Small intestine (tissue), 16 donors: ENCODE results near the gene PSMB9. TPM values are rescaled to one million over a fixed set of nuclear protein-coding genes. Genes with fewer than 3 reads are reported as not detected.
A peak's percentile ranks its signal among the peaks of the same experiment; 100 is the strongest.
"Not testable (repeated sequence)": the region's sequence is repeated elsewhere in the genome, so short reads cannot be mapped to it uniquely, and the experiment has no call there.

Source experiments
- DNase-seq, 2 donors: peaks; one replicate each; pipeline versions ENCODE4 v3.0.0 to v3.0.0-alpha.2; 2013
- FAIRE-seq: peaks from 2 replicates; lab custom pipeline; 2012; peaks lifted over from hg19 to GRCh38; lab: Jason Lieb, UNC
- H3K27ac ChIP-seq, 3 donors: one replicate each; pipeline ENCODE4 v1.5.1; 2013; ENCODE audit warnings: low read length in 2 of 3, mild to moderate bottlenecking in 2 of 3, control low read depth in 1 of 3, inconsistent platforms in 1 of 3, low read depth in 1 of 3, moderate library complexity in 1 of 3
- H3K27me3 ChIP-seq, 3 donors: one replicate each; pipeline ENCODE4 v1.6.1; 2013; ENCODE audit warnings: low read length in 3 of 3, inconsistent platforms in 1 of 3; ENCODE audit not compliant: control insufficient read depth in 3 of 3, insufficient read depth in 3 of 3
- H3K36me3 ChIP-seq, 3 donors: one replicate each; pipeline ENCODE4 v1.6.1; 2013; ENCODE audit warnings: low read length in 3 of 3, inconsistent platforms in 1 of 3, low read depth in 1 of 3, mild to moderate bottlenecking in 1 of 3, moderate library complexity in 1 of 3; ENCODE audit not compliant: control insufficient read depth in 3 of 3, insufficient read depth in 2 of 3
- H3K4me1 ChIP-seq, 3 donors: one replicate each; pipeline ENCODE4 v1.6.1; 2013; ENCODE audit warnings: low read length in 2 of 3, inconsistent platforms in 1 of 3, low read depth in 1 of 3, mild to moderate bottlenecking in 1 of 3, moderate library complexity in 1 of 3; ENCODE audit not compliant: control insufficient read depth in 3 of 3, insufficient read depth in 2 of 3
- H3K4me3 ChIP-seq, 3 donors: one replicate each; pipeline ENCODE4 v1.5.1; 2013; ENCODE audit warnings: low read length in 3 of 3, control low read depth in 1 of 3, inconsistent platforms in 1 of 3, low read depth in 1 of 3, mild to moderate bottlenecking in 1 of 3, moderate library complexity in 1 of 3
- H3K9me3 ChIP-seq, 2 donors: one replicate each; pipeline ENCODE4 v1.6.1; 2013; ENCODE audit warnings: low read depth in 1 of 2, low read length in 1 of 2; ENCODE audit not compliant: control insufficient read depth in 2 of 2, insufficient read depth in 1 of 2
- WGBS, 3 donors: extraction: QIAGEN DNeasy Blood & Tissue Kit; methylation state at CpG; one replicate each; pipeline ENCODE4 v1.1.7; 2013; 5-methylcytosine and 5-hydroxymethylcytosine counted together
- long read RNA-seq, 10 donors: transcript quantifications; one replicate each; lab custom pipeline, GENCODE V29; 2026
- polyA plus RNA-seq, 4 donors: library from polyadenylated mRNA; stranded (reverse) in 3 of 4; unstranded in 1 of 4; fragments of 200-250 nt in 3 of 4; fragments of 120-200 nt in 1 of 4; gene quantifications; one replicate each; pipeline versions ENCODE4 v1.2.1 to v1.2.3, GENCODE V29; 2013
- donor health status: healthy with polysubstance abuse.
- donor health status: control.
- donor health status: control.
- donor health status: Bipolar disorder and iron deficiency.
- donor health status: healthy.

PSMB9 gene
- polyA plus RNA-seq = 100 to 1,000 TPM in 3 of 4 donors, 10 to 100 TPM in 1; 21.4 to 224 (median 211) TPM
- long read RNA-seq, donor 1, transcript PSMB9-207 (6 exons, 782 nt) = major isoform, 29 of 63 reads
- long read RNA-seq, donor 1, partial matches to known transcripts = 22 of 63 reads
- long read RNA-seq, donor 1, other reads (novel, unspliced or antisense) = 12 of 63 reads
- long read RNA-seq, donor 2, partial matches to known transcripts = 0 of 2 reads
- long read RNA-seq, donor 2, other reads (novel, unspliced or antisense) = 0 of 2 reads
- long read RNA-seq, donor 3, transcript PSMB9-207 (6 exons, 782 nt) = major isoform, 9 of 23 reads
- long read RNA-seq, donor 3, partial matches to known transcripts = 13 of 23 reads
- long read RNA-seq, donor 3, other reads (novel, unspliced or antisense) = 0 of 23 reads
- long read RNA-seq, donor 4 = 0 reads
- long read RNA-seq, donor 5, partial matches to known transcripts = 0 of 4 reads
- long read RNA-seq, donor 5, other reads (novel, unspliced or antisense) = 0 of 4 reads
- long read RNA-seq, donor 6, transcript PSMB9-207 (6 exons, 782 nt) = major isoform, 11 of 11 reads
- long read RNA-seq, donor 6, partial matches to known transcripts = 0 of 11 reads
- long read RNA-seq, donor 6, other reads (novel, unspliced or antisense) = 0 of 11 reads
- long read RNA-seq, donor 7, transcript PSMB9-207 (6 exons, 782 nt) = major isoform, 5 of 5 reads
- long read RNA-seq, donor 7, partial matches to known transcripts = 0 of 5 reads
- long read RNA-seq, donor 7, other reads (novel, unspliced or antisense) = 0 of 5 reads
- long read RNA-seq, donor 8, partial matches to known transcripts = 0 of 1 reads
- long read RNA-seq, donor 8, other reads (novel, unspliced or antisense) = 0 of 1 reads
- long read RNA-seq, donor 9, partial matches to known transcripts = 0 of 4 reads
- long read RNA-seq, donor 9, other reads (novel, unspliced or antisense) = 0 of 4 reads
- long read RNA-seq, donor 10, transcript PSMB9-207 (6 exons, 782 nt) = major isoform, 6 of 6 reads
- long read RNA-seq, donor 10, partial matches to known transcripts = 0 of 6 reads
- long read RNA-seq, donor 10, other reads (novel, unspliced or antisense) = 0 of 6 reads

DNA sequence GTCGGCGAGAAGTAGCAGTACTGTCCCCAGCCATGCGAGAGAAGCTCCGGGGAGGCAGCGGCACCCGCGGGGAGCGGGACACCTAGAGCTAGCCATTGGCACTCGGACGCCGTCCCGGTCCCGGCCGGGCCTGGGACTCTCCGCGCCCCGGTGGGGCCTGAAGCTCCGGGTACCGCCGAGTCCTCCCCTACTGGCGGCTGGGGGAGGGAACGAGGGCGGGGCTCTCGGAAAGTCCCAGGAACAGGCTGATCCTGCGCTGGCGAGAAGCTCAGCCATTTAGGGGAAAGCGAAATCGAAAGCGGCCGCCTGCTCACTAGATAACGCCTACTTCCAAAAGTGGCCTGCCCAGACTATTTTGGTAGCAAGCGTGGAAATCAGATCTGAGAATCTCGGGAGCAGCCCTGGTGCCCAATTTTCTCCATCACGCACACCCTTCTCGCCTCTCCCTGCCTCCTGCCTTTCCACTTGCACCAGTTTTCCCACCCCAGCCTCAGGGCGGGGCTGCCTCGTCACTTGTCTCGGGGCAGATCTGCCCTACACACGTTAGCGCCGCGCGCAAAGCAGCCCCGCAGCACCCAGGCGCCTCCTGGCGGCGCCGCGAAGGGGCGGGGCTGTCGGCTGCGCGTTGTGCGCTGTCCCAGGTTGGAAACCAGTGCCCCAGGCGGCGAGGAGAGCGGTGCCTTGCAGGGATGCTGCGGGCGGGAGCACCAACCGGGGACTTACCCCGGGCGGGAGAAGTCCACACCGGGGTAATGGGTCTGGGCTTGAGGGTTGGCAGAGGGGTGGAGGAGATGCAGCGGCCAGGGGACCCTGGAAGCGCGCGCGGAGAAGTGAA is at the start of gene PSMB9, which contains the start of gene TAP1:
TSS of gene PSMB9 (plus strand) at position 652 of the 835 bp plus-strand sequence. CDS start at position 690, 38 bp downstream.
TSS of gene TAP1 (minus strand) at position 164 of the 835 bp plus-strand sequence. CDS start at position 96, 68 bp downstream.
- no peak for FAIRE-seq

GRCh38 chr6:32805404-32805803 is 48.6 kb upstream of the PSMB9 start:
- not testable (repeated sequence) for H3K9me3 ChIP-seq, FAIRE-seq

More for the DNA sequence above, at the start of gene PSMB9, which contains the start of gene TAP1:
- no peaks in the 10 kb centered on the region for H3K9me3 ChIP-seq
- H3K27me3 ChIP-seq = peaks cover 0 to 13% (median 0%) of the 10 kb centered on the region in 3 donors
- H3K4me3 ChIP-seq = peak within 1 kb of the TSS; percentile 93 to 100 (median 96)
- H3K36me3 ChIP-seq = peaks cover 13 to 26% (median 21%) of the 10 kb centered on the region in 3 donors
- H3K27ac ChIP-seq = peak within 1 kb of the TSS; percentile 97 to 100 (median 97)
- H3K4me1 ChIP-seq = peaks cover 6 to 18% (median 16%) of the 10 kb centered on the region in 3 donors
- 0% methylated on average over 60 to 68 of the region's 68 CpGs for WGBS, 3 donors
- peak; percentile 96 to 98 for DNase-seq

GRCh38 chr6:32807020-32807580 is 46.9 kb upstream of the PSMB9 start:
- Histone ChIP-seq H3K27me3 (peaks cover 0 to 6% (median 0%) of the 10 kb centered on the region in 3 donors), H3K9me3 (no peaks in the 10 kb centered on the region), H3K36me3 (no peaks in the 10 kb centered on the region), H3K4me1 (no peaks in the 10 kb centered on the region), H3K4me3 (no peak overlapping the region), H3K27ac (no peak overlapping the region)
- 76 to 84% (median 80%) methylated on average over 5 of the region's 5 CpGs for WGBS, 3 donors
- FAIRE-seq (no peak), DNase-seq (no peak)

More at GRCh38 chr6:32805404-32805803, 48.6 kb upstream of the PSMB9 start:
- H3K4me1 ChIP-seq, DNase-seq, H3K27ac ChIP-seq, H3K4me3 ChIP-seq, H3K36me3 ChIP-seq, H3K27me3 ChIP-seq: not testable (repeated sequence)

- no peaks in the 10 kb centered on the region for H3K9me3 ChIP-seq
- 3 to 43% (median 39%) methylated on average over 1 of the region's 1 CpG for WGBS, 3 donors
- no peak overlapping the region for H3K27ac ChIP-seq
- DNase-seq (no peak), FAIRE-seq (no peak)
- H3K36me3 ChIP-seq = no peaks in the 10 kb centered on the region
- H3K4me1 ChIP-seq = no peaks in the 10 kb centered on the region
- no peak overlapping the region for H3K4me3 ChIP-seq
- H3K27me3 ChIP-seq = peaks cover 0 to 14% (median 0%) of the 10 kb centered on the region in 3 donors
Observed at GRCh38 chr6:32809171-32809570, 44.8 kb upstream of the PSMB9 start.

DNA sequence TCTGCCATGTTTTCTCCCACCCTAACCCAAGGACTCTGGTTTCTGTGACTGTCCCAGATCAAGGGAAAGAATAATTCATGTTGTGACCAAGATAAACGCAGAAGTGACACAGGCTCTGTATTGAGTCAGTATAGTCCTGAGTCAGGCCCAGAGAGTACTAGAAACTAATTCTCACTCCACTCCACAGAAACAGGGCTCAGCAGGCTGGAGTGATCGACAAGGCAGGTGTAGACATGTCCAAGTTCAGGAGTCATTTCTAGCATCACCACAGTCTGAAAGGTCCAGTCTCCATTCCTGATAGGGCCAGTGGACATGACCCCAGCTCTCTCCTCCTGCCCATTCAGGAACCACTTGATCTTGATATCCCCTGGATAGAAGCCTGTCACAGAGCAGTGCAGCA is 39.8 kb upstream of the PSMB9 start:
- Histone ChIP-seq H3K36me3 (no peaks in the 10 kb centered on the region), H3K27ac (no peak overlapping the region), H3K4me1 (no peaks in the 10 kb centered on the region), H3K9me3 (no peaks in the 10 kb centered on the region), H3K4me3 (no peak overlapping the region), H3K27me3 (peaks cover 0 to 13% (median 0%) of the 10 kb centered on the region in 3 donors)
- DNase-seq = no peak
- WGBS, 3 donors = 71 to 84% (median 80%) methylated on average over 2 of the region's 2 CpGs
- FAIRE-seq = no peak

GRCh38 chr6:32815115-32815514 is 38.9 kb upstream of the PSMB9 start:
- Histone ChIP-seq H3K36me3 (no peaks in the 10 kb centered on the region), H3K4me1 (no peaks in the 10 kb centered on the region), H3K27me3 (peaks cover 0 to 13% (median 0%) of the 10 kb centered on the region in 3 donors), H3K27ac (no peak overlapping the region), H3K9me3 (no peaks in the 10 kb centered on the region), H3K4me3 (no peak overlapping the region)
- no peak for DNase-seq
- no peak for FAIRE-seq
- WGBS, 3 donors = 61 to 83% (median 76%) methylated on average over 5 of the region's 5 CpGs

DNA sequence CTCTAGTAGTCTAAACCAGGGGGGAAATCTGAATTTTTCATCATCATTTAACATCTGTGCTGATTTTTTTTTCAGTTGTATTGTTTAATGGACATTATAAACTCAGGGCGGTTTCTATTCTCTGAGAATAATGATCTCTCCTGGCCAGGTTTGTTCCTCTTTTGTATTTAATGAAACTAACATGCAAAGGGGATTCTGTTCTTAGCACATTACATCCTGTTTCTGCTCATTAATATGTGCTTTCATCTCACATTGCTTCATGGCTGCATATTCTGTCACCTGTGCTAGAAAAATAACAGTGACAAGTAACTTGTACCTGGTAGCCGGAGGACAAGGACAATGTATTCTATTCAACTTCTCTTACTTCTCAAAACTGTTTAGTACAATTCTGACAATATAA is 38.0 kb upstream of the PSMB9 start:
- Histone ChIP-seq H3K4me1 (no peaks in the 10 kb centered on the region), H3K27me3 (peaks cover 0 to 13% (median 0%) of the 10 kb centered on the region in 3 donors), H3K27ac (no peak overlapping the region), H3K9me3 (no peaks in the 10 kb centered on the region), H3K4me3 (no peak overlapping the region), H3K36me3 (no peaks in the 10 kb centered on the region)
- no peak for FAIRE-seq
- DNase-seq = no peak
- WGBS, 3 donors = 79 to 85% (median 82%) methylated on average over 2 of the region's 2 CpGs
